GM12878 (cell line): ENCODE data around the gene ITGA5.

Experiments used
- CTCF ChIP-seq, 3 experiments: IDR thresholded peaks in 2 of 3; conservative IDR thresholded peaks in 1 of 3; 2 replicates each; pipeline ENCODE4 v1.5.1; 2011; ENCODE audit warnings: low read depth in 3 of 3, low read length in 3 of 3, mild to moderate bottlenecking in 3 of 3, control low read depth in 2 of 3, moderate library complexity in 2 of 3, inconsistent platforms in 1 of 3, mixed read lengths in 1 of 3; ENCODE audit not compliant: control insufficient read depth in 2 of 3, insufficient read depth in 1 of 3; ENCODE audit errors: extremely low read depth in 1 of 3
- ETV6 ChIP-seq, 2 experiments: fragments of 450-650 bp in 1 of 2; IDR thresholded peaks in 1 of 2; conservative IDR thresholded peaks in 1 of 2; 2 replicates each; pipeline ENCODE4 v1.6.1; 2014; ENCODE audit warnings: antibody characterized with exemption in 1 of 2, borderline replicate concordance in 1 of 2, low read depth in 1 of 2, mild to moderate bottlenecking in 1 of 2, moderate library complexity in 1 of 2
- MXI1 ChIP-seq: fragments of 150-350 bp; IDR thresholded peaks from 2 replicates; pipeline ENCODE4 v1.6.1; 2011; ENCODE audit warnings: low read depth, mild to moderate bottlenecking, inconsistent platforms, low read length, improper control_type of control experiment
- PAX8 ChIP-seq: fragments of 450-650 bp; IDR thresholded peaks from 2 replicates; pipeline ENCODE4 v1.6.1; 2017; ENCODE audit warnings: mild to moderate bottlenecking, moderate library complexity
- POLR2A ChIP-seq: IDR thresholded peaks from 2 replicates; pipeline ENCODE4 v1.6.1; 2011; ENCODE audit warnings: low read depth, mild to moderate bottlenecking, low read length
- POLR2AphosphoS5 ChIP-seq: IDR thresholded peaks from 2 replicates; pipeline ENCODE4 v1.6.1; 2011; ENCODE audit warnings: mild to moderate bottlenecking, low read length, inconsistent platforms
- RAD21 ChIP-seq: IDR thresholded peaks from 2 replicates; pipeline ENCODE4 v1.6.1; 2011; ENCODE audit warnings: mild to moderate bottlenecking, low read depth, low read length, moderate library complexity; ENCODE audit not compliant: insufficient read depth
- REST ChIP-seq: IDR thresholded peaks from 2 replicates; pipeline ENCODE4 v1.6.1; 2012; ENCODE audit warnings: mild to moderate bottlenecking, low read depth, low read length
- TAF1 ChIP-seq: IDR thresholded peaks from 2 replicates; pipeline ENCODE4 v1.6.1; 2011; ENCODE audit warnings: mild to moderate bottlenecking, low read depth, low read length, borderline replicate concordance
- TF ChIP-seq, protein P1 (sequence below): IDR thresholded peaks from 2 replicates; pipeline ENCODE4 v1.6.1; 2011; ENCODE audit warnings: low read depth, low read length, improper control_type of control experiment, borderline replicate concordance

GRCh38 chr12:54381136-54381535, 37.9 kb downstream of the ITGA5 start:
- no peak for TF ChIP-seq POLR2AphosphoS5
- TF ChIP-seq RAD21: no peak
- TF ChIP-seq PAX8: no peak
- no peak for TF ChIP-seq MXI1
- no peak for TF ChIP-seq CTCF (IDR thresholded peaks at IDR 0.05 in 2 of 3, conservative IDR thresholded peaks at IDR 0.05 in 1 of 3; ENCODE audit: control insufficient read depth in 2 of 3, extremely low read depth in 1 of 3, insufficient read depth in 1 of 3, low read depth in 3 of 3, low read length in 3 of 3)
- TF ChIP-seq TAF1: no peak
- TF ChIP-seq POLR2A: no peak
- no peak for TF ChIP-seq ETV6 (conservative IDR thresholded peaks at IDR 0.05 in 1 of 2, IDR thresholded peaks at IDR 0.05 in 1 of 2; ENCODE audit: borderline replicate concordance in 1 of 2, low read depth in 1 of 2)
- TF ChIP-seq REST: no peak
- TF ChIP-seq, protein P1, sequence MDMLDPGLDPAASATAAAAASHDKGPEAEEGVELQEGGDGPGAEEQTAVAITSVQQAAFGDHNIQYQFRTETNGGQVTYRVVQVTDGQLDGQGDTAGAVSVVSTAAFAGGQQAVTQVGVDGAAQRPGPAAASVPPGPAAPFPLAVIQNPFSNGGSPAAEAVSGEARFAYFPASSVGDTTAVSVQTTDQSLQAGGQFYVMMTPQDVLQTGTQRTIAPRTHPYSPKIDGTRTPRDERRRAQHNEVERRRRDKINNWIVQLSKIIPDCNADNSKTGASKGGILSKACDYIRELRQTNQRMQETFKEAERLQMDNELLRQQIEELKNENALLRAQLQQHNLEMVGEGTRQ: no peak
